Sigmoid colon (tissue), 4 donors: ENCODE data around the gene LRRC8B.

Experiments
- CTCF ChIP-seq, 4 experiments: fragments of 450-650 bp in 3 of 4; fragments of 200-600 bp in 1 of 4; IDR thresholded peaks; one replicate each; pipeline ENCODE4 v1.5.1; 2016 to 2019; ENCODE audit warnings: antibody characterized with exemption in 4 of 4, mild to moderate bottlenecking in 3 of 4, moderate library complexity in 2 of 4
- EP300 ChIP-seq, 4 donors: sonication (generic); formaldehyde crosslinking; IDR thresholded peaks; one replicate each; pipeline ENCODE4 v1.6.1; 2017; ENCODE audit warnings: antibody characterized with exemption in 4 of 4
- POLR2A ChIP-seq, 2 donors: fragments of 450-650 bp; IDR thresholded peaks; one replicate each; pipeline ENCODE4 v1.6.1; 2016; ENCODE audit warnings: antibody characterized with exemption in 2 of 2, mild to moderate bottlenecking in 2 of 2, moderate library complexity in 2 of 2
- POLR2AphosphoS5 ChIP-seq, 4 donors: sonication (generic); formaldehyde crosslinking; IDR thresholded peaks; one replicate each; pipeline ENCODE4 v1.6.1; 2017; ENCODE audit warnings: antibody characterized with exemption in 4 of 4

GRCh38 chr1:89587729-89588161 is 63.1 kb downstream of the LRRC8B start:
- TF ChIP-seq POLR2A (IDR thresholded peaks at IDR 0.05) (no peak), CTCF (IDR thresholded peaks at IDR 0.05) (no peak), EP300 (IDR thresholded peaks at IDR 0.05) (no peak), POLR2AphosphoS5 (IDR thresholded peaks at IDR 0.05) (no peak)
